IPS-15b (cell line): Measurements from ENCODE around the gene EPHA4.

ENCODE experiments used
- H3K27me3 ChIP-seq: one replicate; pipeline ENCODE4 v1.6.1; 2013; ENCODE audit warnings: low read length; ENCODE audit not compliant: control insufficient read depth, insufficient read depth
- H3K36me3 ChIP-seq: one replicate; pipeline ENCODE4 v1.6.1; 2013; ENCODE audit warnings: low read length; ENCODE audit not compliant: control insufficient read depth, insufficient read depth
- H3K4me1 ChIP-seq: one replicate; pipeline ENCODE4 v1.6.1; 2013; ENCODE audit warnings: mild to moderate bottlenecking, low read length; ENCODE audit not compliant: control insufficient read depth, insufficient read depth
- H3K4me3 ChIP-seq: one replicate; pipeline ENCODE4 v1.5.1; 2013; ENCODE audit warnings: low read depth, low read length
- H3K9ac ChIP-seq: one replicate; pipeline ENCODE4 v1.6.1; 2013; ENCODE audit warnings: low read depth, mild to moderate bottlenecking, low read length
- H3K9me3 ChIP-seq: one replicate; pipeline ENCODE4 v1.6.1; 2013; ENCODE audit warnings: mild to moderate bottlenecking, low read length; ENCODE audit not compliant: control insufficient read depth, insufficient read depth

EPHA4 gene

GRCh38 chr2:221572219-221572820 lies at the start of gene EPHA4:
Gene EPHA4 (minus strand): TSS chr2:221572304. CDS start chr2:221572248, 56 bp downstream.
- Histone ChIP-seq H3K27me3 (peaks cover 38% of the 10 kb centered on the region), H3K4me3 (peak within 1 kb of the TSS; percentile 79), H3K9ac (peak within 1 kb of the TSS; percentile 74), H3K4me1 (peaks cover 6% of the 10 kb centered on the region), H3K9me3 (no peaks in the 10 kb centered on the region), H3K36me3 (no peaks in the 10 kb centered on the region)

- no peak overlapping the region for H3K9ac ChIP-seq
- no peaks in the 10 kb centered on the region for H3K27me3 ChIP-seq
These were observed 45.9 kb upstream of the EPHA4 start for GRCh38 chr2:221618007-221618406.

GRCh38 chr2:221616561-221616960 lies 44.5 kb upstream of the EPHA4 start:
- Histone ChIP-seq H3K27me3 (no peaks in the 10 kb centered on the region), H3K9me3 (no peaks in the 10 kb centered on the region), H3K4me1 (no peaks in the 10 kb centered on the region), H3K9ac (no peak overlapping the region), H3K4me3 (no peak overlapping the region), H3K36me3 (no peaks in the 10 kb centered on the region)

More at GRCh38 chr2:221618007-221618406, 45.9 kb upstream of the EPHA4 start:
- no peaks in the 10 kb centered on the region for H3K4me1 ChIP-seq
- no peaks in the 10 kb centered on the region for H3K9me3 ChIP-seq
- no peak overlapping the region for H3K4me3 ChIP-seq
- no peaks in the 10 kb centered on the region for H3K36me3 ChIP-seq

GRCh38 chr2:221614274-221614673 lies 42.2 kb upstream of the EPHA4 start:
- no peaks in the 10 kb centered on the region for H3K4me1 ChIP-seq

GRCh38 chr2:221612800-221613199 lies 40.7 kb upstream of the EPHA4 start:
- no peaks in the 10 kb centered on the region for H3K27me3 ChIP-seq
- no peak overlapping the region for H3K9ac ChIP-seq
- H3K36me3 ChIP-seq, result no peaks in the 10 kb centered on the region
- H3K9me3 ChIP-seq, result no peaks in the 10 kb centered on the region
- no peak overlapping the region for H3K4me3 ChIP-seq
- no peaks in the 10 kb centered on the region for H3K4me1 ChIP-seq

More at GRCh38 chr2:221614274-221614673, 42.2 kb upstream of the EPHA4 start:
- no peak overlapping the region for H3K4me3 ChIP-seq
- no peak overlapping the region for H3K9ac ChIP-seq
- no peaks in the 10 kb centered on the region for H3K9me3 ChIP-seq
- H3K36me3 ChIP-seq, result no peaks in the 10 kb centered on the region
- no peaks in the 10 kb centered on the region for H3K27me3 ChIP-seq

GRCh38 chr2:221612161-221612560 lies 40.1 kb upstream of the EPHA4 start:
- no peaks in the 10 kb centered on the region for H3K27me3 ChIP-seq
- no peak overlapping the region for H3K4me3 ChIP-seq
- H3K9ac ChIP-seq, result no peak overlapping the region
- no peaks in the 10 kb centered on the region for H3K36me3 ChIP-seq
- no peaks in the 10 kb centered on the region for H3K4me1 ChIP-seq
- no peaks in the 10 kb centered on the region for H3K9me3 ChIP-seq

- no peaks in the 10 kb centered on the region for H3K9me3 ChIP-seq
- no peaks in the 10 kb centered on the region for H3K36me3 ChIP-seq
- no peaks in the 10 kb centered on the region for H3K27me3 ChIP-seq
- peaks cover 5% of the 10 kb centered on the region for H3K4me1 ChIP-seq
- H3K9ac ChIP-seq, result no peak overlapping the region
- no peak overlapping the region for H3K4me3 ChIP-seq
These were observed 38.6 kb upstream of the EPHA4 start for GRCh38 chr2:221610675-221611074.

- Histone ChIP-seq H3K4me1 (peaks cover 5% of the 10 kb centered on the region), H3K9me3 (no peaks in the 10 kb centered on the region), H3K27me3 (no peaks in the 10 kb centered on the region), H3K36me3 (no peaks in the 10 kb centered on the region), H3K4me3 (no peak overlapping the region), H3K9ac (no peak overlapping the region)
These were observed 38.2 kb upstream of the EPHA4 start for GRCh38 chr2:221610255-221610654.

GRCh38 chr2:221608442-221608841 lies 36.3 kb upstream of the EPHA4 start:
- Histone ChIP-seq H3K4me1 (peaks cover 17% of the 10 kb centered on the region), H3K9ac (no peak overlapping the region), H3K27me3 (no peaks in the 10 kb centered on the region), H3K36me3 (no peaks in the 10 kb centered on the region), H3K9me3 (no peaks in the 10 kb centered on the region), H3K4me3 (no peak overlapping the region)

GRCh38 chr2:221606424-221606823 lies 34.3 kb upstream of the EPHA4 start:
- Histone ChIP-seq H3K4me1 (peaks cover 17% of the 10 kb centered on the region), H3K9me3 (no peaks in the 10 kb centered on the region), H3K36me3 (no peaks in the 10 kb centered on the region), H3K27me3 (no peaks in the 10 kb centered on the region), H3K4me3 (no peak overlapping the region), H3K9ac (no peak overlapping the region)

GRCh38 chr2:221605751-221606240 lies 33.7 kb upstream of the EPHA4 start:
- Histone ChIP-seq H3K9me3 (no peaks in the 10 kb centered on the region), H3K27me3 (no peaks in the 10 kb centered on the region), H3K36me3 (no peaks in the 10 kb centered on the region), H3K4me3 (no peak overlapping the region), H3K4me1 (peaks cover 17% of the 10 kb centered on the region), H3K9ac (no peak overlapping the region)

- no peaks in the 10 kb centered on the region for H3K36me3 ChIP-seq
- no peak overlapping the region for H3K4me3 ChIP-seq
- H3K9me3 ChIP-seq, result no peaks in the 10 kb centered on the region
- peaks cover 17% of the 10 kb centered on the region for H3K4me1 ChIP-seq
- no peaks in the 10 kb centered on the region for H3K27me3 ChIP-seq
- no peak overlapping the region for H3K9ac ChIP-seq
These were observed 30.8 kb upstream of the EPHA4 start for GRCh38 chr2:221602938-221603337.
